ENCODE results near the gene TEX51. TPM values are rescaled to one million over a fixed set of nuclear protein-coding genes. Genes with fewer than 3 reads are reported as not detected.

The TEX51 gene
- total and polyA plus RNA-seq, 2 experiments from 2014 or later: not detected

GRCh38 chr2:126863336-126864015 lies 35.2 kb upstream of the TEX51 start:
- DNase-seq (ENCODE audit: low read depth in 1 of 2, low spot score in 1 of 2): no peak
- Histone ChIP-seq H3K9me3 (ENCODE audit: low read depth) (no peaks in the 10 kb centered on the region), H3K36me3 (no peaks in the 10 kb centered on the region), H3K27me3 (no peaks in the 10 kb centered on the region), H3K4me1 (ENCODE audit: low read depth) (no peaks in the 10 kb centered on the region), H3K27ac (no peak overlapping the region), H3K4me3 (no peak overlapping the region)
- TF ChIP-seq CTCF (IDR thresholded peaks at IDR 0.05; ENCODE audit: low read depth, low read length): no peak

DNA sequence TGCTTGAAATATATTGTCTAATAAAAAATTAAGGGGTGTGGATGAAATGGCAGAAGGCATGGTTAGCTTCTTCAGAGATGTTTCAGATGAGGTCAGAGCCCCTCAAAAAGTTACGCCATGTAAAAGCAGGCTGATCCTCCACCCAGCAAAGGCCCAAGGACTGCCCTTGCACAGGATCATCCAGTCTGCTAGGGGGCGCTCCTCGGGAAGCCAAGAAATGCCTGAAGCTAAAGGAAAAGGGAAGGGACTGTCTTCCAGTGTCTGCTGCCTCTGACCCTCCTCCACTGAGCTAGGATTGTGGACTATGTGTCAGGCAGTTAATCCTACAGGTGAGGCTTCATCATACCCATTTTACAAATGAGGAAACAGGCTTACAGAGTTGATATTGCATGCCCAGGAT lies 33.8 kb upstream of the TEX51 start:
- H3K4me1 ChIP-seq (ENCODE audit: low read depth): no peaks in the 10 kb centered on the region
- TF ChIP-seq CTCF (IDR thresholded peaks at IDR 0.05; ENCODE audit: low read depth, low read length): no peak
- DNase-seq (ENCODE audit: low read depth in 1 of 2, low spot score in 1 of 2): no peak

DNA sequence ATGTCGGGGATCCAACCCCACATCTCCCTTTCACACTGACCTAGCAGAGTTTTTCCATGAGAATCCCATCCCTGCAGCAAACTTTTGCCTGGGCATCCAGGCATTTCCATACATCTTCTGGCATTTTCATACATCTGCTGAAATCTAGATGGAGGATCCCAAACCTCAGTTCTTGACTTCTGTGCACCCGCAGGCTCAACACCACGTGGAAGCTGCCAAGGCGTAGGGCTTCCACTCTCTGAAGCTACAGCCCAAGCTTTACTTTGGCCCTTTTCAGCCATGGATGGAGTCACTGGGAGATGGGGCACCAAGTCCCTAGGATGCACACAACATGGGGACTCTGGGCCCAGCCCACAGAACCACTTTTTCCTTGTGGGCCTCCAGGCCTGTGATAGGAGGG lies 32.2 kb upstream of the TEX51 start:
- Histone ChIP-seq H3K4me1 (ENCODE audit: low read depth) (no peaks in the 10 kb centered on the region), H3K27me3 (no peaks in the 10 kb centered on the region), H3K9me3 (ENCODE audit: low read depth) (no peaks in the 10 kb centered on the region), H3K36me3 (no peaks in the 10 kb centered on the region), H3K4me3 (no peak overlapping the region), H3K27ac (no peak overlapping the region)
- TF ChIP-seq CTCF (IDR thresholded peaks at IDR 0.05; ENCODE audit: low read depth, low read length): no peak
- DNase-seq (ENCODE audit: low read depth in 1 of 2, low spot score in 1 of 2): no peak

More for the DNA sequence above, 33.8 kb upstream of the TEX51 start:
- Histone ChIP-seq H3K27ac (no peak overlapping the region), H3K36me3 (no peaks in the 10 kb centered on the region), H3K27me3 (no peaks in the 10 kb centered on the region), H3K9me3 (ENCODE audit: low read depth) (no peaks in the 10 kb centered on the region), H3K4me3 (no peak overlapping the region)

- Histone ChIP-seq H3K36me3 (no peaks in the 10 kb centered on the region), H3K9me3 (ENCODE audit: low read depth) (no peaks in the 10 kb centered on the region), H3K4me1 (ENCODE audit: low read depth) (no peaks in the 10 kb centered on the region), H3K4me3 (no peak overlapping the region), H3K27ac (no peak overlapping the region), H3K27me3 (no peaks in the 10 kb centered on the region)
- DNase-seq (ENCODE audit: low read depth in 1 of 2, low spot score in 1 of 2): no peak
- no peak for TF ChIP-seq CTCF (IDR thresholded peaks at IDR 0.05; ENCODE audit: low read depth, low read length)
These were observed 23.7 kb upstream of the TEX51 start for GRCh38 chr2:126874961-126875360.

DNA sequence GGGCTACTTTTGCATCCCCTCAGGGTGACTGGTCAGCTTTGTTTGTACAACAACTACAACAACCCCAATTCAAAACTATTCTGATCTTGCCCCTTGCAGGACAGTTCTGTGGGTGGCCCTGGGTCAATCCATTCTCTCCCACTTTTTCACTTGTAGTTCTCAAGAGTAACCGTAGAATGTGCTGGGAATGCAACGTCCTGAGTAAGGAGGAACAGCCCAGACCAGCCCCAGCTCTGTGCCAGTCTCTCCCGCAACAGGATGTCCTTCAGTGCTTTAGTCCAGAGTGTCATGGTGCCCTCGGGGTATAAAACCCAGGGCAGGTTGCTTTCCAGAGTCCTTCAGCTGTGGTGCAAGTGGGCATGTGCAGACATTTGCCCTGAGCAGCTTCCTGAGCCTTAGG lies 22.1 kb upstream of the TEX51 start:
- no peaks in the 10 kb centered on the region for H3K9me3 ChIP-seq (ENCODE audit: low read depth)
- H3K27ac ChIP-seq: no peak overlapping the region
- no peaks in the 10 kb centered on the region for H3K4me1 ChIP-seq (ENCODE audit: low read depth)
- TF ChIP-seq CTCF (IDR thresholded peaks at IDR 0.05; ENCODE audit: low read depth, low read length): no peak
- H3K36me3 ChIP-seq: no peaks in the 10 kb centered on the region
- no peak overlapping the region for H3K4me3 ChIP-seq
- DNase-seq (ENCODE audit: low read depth in 1 of 2, low spot score in 1 of 2): no peak
- no peaks in the 10 kb centered on the region for H3K27me3 ChIP-seq
